NCI-H1105 (cell line): ENCODE data around the gene IGF1R.

Experiments used
- DNase-seq: peaks from one replicate; lab custom pipeline; 2025; lab: John Stamatoyannopoulos, UW

IGF1R gene

DNA sequence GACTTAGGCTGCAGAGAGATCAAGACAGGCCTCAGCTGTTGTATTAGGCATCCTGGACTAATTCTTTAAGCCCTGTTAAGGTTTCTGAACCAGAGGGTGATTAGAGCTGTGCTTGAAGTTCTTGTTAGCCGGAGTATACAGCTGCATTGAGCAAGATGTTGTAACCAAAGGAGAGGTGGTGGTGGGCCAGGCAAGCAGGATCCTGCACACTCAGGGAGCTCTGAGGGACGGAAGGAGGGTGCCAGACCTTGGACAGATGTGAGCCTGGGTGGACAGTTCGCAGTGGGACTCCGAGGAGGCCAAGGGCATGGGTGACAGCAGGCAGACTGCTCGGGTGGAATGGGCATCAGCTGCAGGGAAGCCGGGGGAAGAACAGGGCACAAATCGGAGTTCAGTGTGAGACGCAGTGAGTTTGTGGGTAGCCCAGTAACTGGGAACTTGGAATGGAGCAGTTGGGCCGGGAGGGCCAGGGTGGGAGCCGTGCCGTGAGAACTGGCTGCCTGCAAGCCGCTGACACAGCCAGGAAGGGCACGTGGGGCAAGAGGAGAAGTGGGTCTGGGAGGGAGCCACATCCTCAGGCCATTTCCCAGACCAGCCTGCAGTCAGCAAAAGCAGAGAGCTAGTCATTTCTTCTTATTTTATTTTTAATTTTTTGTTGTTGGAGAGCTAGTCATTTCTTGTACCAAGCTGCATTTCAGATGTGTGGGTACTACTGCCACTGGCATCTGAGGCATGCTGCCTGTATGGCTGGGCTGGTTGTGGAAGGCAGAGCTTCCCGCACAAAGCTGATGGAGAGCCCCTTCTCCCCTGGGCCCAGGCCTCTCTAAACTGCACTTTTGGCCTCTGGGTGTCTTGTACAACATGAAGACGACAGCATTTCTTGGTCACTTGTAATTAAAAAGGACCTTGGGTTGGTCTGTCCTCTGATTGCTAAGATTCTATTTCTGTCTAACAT lies 298.2 kb downstream of the IGF1R start:
- no peak for DNase-seq

DNA sequence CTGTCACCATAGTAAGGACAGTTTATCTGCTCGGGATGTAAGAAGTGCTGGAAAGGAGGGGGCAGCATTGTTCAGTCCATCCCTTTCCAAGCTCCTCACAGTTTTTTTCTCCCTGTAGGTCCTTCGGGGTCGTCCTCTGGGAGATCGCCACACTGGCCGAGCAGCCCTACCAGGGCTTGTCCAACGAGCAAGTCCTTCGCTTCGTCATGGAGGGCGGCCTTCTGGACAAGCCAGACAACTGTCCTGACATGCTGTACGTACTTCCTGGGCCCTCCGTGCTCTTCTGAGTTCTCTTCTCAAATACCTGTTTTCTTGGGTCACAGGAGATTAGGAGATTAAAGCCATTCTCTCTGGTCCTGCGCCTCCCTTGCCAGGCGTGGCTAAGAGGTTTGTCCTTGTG lies 300.1 kb downstream of the IGF1R start:
- no peak for DNase-seq

DNA sequence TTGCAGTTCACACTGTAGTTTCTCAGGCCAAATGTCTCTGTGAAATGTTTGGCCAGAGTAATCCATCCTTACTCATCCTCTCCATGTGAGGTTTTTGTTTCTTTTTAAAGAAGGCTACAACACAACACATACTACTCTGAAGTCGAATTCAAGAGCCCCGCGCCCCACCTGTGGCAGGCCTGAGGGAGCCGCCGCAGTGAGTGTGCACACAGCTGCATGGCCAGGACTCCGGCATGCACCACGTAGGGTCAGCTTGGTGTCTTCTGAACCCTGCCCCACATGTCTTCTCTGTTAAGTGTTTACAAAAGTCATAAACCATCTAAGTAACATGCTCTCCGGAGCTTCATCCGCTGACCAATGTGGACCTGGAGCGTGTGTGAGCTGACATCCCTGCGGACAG lies 300.6 kb downstream of the IGF1R start:
- DNase-seq, result no peak

DNA sequence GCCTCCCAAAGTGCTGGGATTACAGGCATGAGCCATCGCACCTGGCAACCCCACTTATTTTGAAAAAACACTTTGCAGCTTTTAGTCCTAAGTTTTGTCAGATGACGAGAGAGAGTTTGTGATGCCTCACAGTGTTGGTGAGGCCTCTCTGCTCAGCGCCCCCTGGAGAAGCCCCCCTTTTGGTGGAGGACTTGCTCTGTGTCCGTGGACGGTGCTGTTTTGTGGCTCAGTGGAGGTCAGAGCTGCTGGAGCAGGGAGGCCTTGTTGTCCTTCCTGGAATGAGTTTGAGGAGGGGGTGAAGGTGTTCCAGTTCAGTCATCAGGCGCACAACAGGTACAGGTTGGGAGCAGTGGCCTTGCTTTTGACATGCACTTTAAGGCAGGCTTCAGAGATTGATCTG lies 301.3 kb downstream of the IGF1R start:
- no peak for DNase-seq

DNA sequence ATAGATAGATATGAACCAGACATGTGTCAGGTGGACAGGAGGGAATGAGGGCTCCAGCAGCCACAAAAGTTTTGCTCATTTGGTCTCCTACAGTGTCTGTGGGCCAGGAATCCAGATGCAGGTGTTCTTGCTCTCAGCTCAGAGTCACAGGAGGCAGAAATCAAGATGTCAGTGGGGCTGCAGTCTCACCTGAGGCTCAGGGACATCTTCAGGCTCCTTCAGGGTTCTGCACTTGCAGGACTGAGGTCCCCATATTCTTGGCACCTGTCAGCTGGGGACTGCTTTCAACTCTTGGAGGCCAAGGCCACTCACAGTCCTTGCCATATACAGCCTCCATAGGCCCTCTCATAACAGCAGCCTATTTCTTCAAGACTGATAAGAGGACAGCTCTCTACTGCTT lies 301.9 kb downstream of the IGF1R start:
- DNase-seq, result no peak

DNA sequence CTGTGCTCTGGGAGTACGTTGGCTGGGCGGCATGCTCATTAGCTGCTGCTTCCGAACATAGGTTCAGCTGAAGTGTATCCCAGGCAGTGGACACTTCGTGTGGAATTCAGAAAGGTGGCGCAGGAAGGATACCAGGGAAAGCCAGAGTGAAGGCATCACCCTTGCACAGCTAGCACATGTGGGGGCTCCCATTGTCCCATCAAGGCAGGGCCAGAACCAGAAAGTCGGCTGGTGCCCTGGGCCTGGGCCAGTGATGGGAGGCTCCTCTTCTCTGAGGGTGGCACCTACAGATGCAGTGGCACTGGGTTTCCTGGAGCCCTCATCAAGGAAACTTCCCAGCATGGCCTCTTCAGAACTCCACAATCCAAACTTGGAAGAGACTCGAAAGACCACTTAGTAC lies 302.7 kb downstream of the IGF1R start:
- no peak for DNase-seq

DNA sequence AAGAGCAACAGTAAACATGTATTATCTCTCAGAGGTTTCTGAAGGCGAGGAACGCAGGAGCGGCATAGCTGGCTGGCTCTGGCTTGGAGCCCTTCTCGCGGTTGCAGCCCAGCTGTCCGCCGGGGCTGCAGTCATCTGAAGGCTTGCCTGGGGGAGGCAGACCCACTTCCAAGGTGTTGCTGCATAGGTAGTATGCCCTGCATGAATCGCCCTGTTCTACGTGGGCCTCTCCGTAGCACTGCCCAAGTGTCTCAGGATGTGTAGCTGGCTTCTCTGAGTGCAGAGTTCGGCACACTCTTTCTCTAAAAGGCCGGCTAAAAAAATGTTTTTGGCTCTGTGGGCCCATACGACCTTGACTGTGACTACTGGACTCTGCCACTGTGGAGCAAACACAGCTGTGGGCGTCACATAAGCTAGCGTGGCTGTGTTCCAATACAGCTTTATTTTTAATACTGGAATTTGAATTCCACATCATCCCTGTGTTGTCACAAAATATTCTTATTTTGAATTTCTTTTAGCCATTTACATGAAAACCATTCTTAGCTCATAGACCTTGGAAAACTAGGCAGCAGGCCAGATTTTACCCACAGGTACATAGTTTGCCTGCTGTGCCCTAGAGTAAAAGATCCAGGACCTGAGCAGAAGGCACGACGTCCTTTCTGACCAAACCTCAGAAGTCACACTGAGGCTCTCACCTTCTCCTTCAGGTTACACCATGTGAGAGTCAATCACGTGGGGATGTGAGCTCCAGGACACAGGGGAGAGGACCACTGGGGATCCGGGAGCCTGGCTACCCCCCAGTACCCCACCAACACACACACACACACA lies 303.4 kb downstream of the IGF1R start:
- no peak for DNase-seq

DNA sequence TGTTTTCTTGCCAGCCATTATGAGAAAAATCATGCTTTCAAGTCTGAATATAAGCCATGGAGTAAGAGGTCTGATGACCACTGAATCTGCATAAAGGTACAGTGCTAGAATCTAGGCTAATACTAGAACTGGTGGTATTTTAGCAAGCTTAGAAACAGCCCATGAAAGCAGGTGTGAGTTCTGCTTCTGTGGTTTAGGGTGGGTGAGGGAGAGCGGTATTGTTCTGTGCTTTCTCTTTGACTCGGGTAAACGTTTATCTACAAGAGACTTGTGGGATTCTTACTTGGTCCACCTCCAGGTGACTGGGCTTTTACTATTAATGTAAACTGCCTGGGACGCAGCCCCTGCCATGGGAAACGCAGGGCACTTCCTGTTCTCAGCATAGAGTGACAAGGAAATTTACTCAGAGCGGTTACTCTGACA lies 304.1 kb downstream of the IGF1R start:
- DNase-seq, result no peak

DNA sequence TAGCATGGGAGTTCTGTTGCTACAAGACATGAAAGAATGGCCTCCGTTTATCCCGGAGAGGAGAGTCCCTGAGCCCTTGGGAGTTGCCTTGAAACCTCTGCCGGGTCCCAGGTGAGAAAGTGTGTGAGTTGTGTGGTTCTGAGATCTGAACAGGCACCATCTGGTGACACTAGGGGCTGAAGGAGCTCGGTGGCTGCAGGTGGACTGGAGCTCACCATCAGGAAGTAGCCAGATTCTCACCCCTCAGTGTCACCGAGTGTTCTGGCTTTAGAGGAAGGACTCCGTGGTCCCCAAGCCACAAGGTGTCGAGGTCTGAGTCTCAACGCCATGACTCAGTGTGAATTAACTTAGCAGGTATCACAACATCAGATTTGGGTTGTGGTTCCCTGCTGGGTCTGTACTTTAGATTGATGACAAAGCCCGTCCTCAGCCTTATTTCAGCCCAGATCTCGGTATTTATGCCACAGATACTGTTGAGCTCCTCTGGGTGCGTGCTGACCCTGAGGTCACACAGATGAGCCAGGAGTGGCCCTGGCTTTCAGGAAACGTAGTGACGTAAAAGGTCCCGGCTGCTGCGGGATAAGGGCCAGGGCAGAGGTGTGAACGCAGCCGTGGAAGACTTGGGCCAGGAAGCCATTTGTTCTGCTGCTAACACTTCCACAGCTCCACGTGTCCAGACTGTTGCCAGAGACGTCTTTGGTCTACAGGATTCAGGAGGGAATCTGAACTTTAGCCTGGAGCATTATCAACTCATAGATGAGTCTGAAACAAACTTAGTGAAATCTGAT lies 304.9 kb downstream of the IGF1R start:
- DNase-seq, result no peak

DNA sequence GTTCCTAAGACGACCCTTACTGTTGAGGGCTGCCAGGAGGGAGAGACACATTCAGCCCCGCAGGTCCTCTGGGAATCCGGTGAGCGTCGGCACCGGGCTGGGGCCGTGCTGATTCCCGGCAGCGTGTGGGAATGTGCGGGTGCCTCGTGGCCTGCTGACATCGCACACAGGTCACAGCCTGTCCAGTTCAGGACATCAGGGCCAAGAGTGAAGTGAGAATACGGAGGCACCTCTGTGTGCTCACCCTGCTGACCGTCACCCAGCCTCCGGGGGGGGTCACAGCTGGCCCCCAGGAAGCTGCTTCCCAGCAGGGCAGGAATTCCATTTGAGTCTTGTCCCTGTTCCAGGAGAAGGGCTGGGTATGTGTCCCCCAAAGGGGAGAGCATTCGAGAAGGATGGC lies 305.6 kb downstream of the IGF1R start:
- no peak for DNase-seq

DNA sequence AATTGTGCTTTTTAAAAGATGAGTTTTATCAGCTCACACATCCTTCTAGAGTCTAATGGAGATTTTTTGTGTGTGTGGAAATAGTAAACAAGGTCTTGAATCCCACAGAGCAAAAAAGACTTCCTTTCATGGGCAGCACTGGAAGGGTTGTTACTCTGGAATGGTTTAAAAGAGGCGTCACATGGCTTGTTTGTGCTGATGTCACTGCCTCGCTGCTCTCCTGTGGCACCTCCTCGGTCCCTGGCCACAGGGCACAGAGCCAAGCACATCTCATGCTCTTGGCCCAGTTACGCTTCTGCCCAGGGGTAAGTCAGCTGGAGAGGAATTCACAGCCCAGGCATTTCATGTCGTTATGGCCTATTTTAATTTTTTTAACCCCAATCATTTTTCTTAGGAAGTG lies 306.1 kb downstream of the IGF1R start:
- peak; percentile 56 for DNase-seq

DNA sequence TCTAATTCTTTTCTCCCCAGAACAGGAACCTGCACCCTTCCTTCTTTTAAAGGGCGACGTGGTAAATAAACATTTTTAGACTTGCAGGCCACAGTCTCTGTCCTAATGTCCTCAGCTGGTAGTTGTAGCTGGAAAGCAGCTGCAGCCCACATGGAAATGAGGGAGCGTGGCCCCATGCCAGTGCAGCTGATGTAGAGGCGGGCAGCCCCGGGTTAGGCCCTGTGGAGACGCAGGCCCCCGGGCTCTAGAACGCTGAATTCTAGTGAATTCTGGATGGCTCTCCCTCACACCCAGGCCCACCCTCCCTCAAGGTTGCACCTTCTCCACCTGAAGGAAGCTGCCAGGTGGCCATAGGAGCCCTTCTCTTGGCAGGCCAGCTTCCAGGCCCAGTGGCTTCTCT lies 307.0 kb downstream of the IGF1R start:
- no peak for DNase-seq

DNA sequence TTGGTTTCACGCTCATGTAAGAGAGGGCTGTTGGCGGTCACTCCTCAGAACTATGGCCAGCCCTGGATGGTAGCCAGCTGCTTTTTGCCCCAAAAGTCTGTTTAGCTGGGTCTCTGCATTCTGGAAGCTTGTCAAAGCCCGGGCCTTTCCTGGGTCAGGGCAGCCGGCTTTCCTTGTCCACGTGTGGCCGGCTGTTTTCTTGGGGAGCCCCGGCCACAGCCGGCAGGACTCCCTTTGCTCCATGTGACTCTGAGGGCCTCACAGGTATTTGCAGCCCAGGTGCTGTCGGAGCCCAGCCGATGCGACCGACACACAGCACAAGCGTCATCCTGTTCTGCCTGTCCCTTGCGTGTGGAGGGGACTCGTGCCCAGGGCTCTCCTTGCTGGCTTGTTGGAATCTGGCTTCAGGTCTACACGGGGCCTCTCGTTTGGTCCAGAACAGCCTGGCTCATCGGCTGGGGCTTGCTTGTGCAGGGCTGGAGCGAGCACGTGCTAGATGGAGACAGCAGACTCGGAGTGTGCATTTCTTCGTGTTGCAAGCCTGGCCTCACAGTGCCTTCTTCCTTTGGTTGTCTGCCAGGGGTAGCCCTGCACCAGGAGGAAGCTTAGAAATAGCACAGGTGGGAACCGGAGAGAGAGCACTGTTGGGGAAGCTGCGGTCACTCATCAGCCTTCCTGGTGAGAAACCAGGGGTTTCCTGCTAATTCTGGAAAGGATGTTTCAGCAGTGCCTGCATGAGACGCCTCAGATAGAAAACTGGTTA lies 307.8 kb downstream of the IGF1R start:
- DNase-seq, result no peak

DNA sequence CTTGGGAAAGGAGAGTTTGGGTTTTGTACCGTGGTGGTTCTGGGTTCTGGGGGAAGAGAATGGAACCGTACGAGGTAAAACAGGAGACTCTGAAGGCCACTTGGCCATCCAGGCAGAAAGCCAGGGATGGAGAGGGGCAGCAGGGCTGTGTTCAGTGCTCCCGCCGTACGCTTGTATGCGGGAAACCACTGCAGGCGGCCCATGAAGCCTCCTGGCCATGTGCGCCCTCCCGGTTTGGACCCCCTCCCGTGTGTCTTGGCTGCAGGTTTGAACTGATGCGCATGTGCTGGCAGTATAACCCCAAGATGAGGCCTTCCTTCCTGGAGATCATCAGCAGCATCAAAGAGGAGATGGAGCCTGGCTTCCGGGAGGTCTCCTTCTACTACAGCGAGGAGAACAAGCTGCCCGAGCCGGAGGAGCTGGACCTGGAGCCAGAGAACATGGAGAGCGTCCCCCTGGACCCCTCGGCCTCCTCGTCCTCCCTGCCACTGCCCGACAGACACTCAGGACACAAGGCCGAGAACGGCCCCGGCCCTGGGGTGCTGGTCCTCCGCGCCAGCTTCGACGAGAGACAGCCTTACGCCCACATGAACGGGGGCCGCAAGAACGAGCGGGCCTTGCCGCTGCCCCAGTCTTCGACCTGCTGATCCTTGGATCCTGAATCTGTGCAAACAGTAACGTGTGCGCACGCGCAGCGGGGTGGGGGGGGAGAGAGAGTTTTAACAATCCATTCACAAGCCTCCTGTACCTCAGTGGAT lies 308.6 kb downstream of the IGF1R start:
- DNase-seq, result no peak

DNA sequence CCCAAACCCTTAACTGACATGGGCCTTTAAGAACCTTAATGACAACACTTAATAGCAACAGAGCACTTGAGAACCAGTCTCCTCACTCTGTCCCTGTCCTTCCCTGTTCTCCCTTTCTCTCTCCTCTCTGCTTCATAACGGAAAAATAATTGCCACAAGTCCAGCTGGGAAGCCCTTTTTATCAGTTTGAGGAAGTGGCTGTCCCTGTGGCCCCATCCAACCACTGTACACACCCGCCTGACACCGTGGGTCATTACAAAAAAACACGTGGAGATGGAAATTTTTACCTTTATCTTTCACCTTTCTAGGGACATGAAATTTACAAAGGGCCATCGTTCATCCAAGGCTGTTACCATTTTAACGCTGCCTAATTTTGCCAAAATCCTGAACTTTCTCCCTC lies 309.3 kb downstream of the IGF1R start:
- DNase-seq, result no peak

DNA sequence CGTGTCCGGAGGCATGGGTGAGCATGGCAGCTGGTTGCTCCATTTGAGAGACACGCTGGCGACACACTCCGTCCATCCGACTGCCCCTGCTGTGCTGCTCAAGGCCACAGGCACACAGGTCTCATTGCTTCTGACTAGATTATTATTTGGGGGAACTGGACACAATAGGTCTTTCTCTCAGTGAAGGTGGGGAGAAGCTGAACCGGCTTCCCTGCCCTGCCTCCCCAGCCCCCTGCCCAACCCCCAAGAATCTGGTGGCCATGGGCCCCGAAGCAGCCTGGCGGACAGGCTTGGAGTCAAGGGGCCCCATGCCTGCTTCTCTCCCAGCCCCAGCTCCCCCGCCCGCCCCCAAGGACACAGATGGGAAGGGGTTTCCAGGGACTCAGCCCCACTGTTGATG lies 309.7 kb downstream of the IGF1R start:
- DNase-seq, result no peak

DNA sequence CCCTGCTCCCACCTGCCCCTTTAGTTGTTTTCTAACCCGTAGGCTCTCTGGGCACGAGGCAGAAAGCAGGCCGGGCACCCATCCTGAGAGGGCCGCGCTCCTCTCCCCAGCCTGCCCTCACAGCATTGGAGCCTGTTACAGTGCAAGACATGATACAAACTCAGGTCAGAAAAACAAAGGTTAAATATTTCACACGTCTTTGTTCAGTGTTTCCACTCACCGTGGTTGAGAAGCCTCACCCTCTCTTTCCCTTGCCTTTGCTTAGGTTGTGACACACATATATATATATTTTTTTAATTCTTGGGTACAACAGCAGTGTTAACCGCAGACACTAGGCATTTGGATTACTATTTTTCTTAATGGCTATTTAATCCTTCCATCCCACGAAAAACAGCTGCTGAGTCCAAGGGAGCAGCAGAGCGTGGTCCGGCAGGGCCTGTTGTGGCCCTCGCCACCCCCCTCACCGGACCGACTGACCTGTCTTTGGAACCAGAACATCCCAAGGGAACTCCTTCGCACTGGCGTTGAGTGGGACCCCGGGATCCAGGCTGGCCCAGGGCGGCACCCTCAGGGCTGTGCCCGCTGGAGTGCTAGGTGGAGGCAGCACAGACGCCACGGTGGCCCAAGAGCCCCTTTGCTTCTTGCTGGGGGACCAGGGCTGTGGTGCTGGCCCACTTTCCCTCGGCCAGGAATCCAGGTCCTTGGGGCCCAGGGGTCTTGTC lies 310.7 kb downstream of the IGF1R start:
- DNase-seq, result no peak

DNA sequence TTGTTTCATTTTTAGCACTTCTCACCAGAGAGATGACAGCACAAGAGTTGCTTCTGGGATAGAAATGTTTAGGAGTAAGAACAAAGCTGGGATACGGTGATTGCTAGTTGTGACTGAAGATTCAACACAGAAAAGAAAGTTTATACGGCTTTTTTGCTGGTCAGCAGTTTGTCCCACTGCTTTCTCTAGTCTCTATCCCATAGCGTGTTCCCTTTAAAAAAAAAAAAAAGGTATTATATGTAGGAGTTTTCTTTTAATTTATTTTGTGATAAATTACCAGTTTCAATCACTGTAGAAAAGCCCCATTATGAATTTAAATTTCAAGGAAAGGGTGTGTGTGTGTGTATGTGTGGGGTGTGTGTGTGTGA lies 311.3 kb downstream of the IGF1R start:
- DNase-seq, result no peak

DNA sequence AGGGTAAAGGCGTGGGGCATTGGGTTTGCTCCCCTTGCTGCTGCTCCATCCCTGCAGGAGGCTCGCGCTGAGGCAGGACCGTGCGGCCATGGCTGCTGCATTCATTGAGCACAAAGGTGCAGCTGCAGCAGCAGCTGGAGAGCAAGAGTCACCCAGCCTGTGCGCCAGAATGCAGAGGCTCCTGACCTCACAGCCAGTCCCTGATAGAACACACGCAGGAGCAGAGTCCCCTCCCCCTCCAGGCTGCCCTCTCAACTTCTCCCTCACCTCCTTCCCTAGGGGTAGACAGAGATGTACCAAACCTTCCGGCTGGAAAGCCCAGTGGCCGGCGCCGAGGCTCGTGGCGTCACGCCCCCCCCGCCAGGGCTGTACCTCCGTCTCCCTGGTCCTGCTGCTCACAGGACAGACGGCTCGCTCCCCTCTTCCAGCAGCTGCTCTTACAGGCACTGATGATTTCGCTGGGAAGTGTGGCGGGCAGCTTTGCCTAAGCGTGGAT lies 312.3 kb downstream of the IGF1R start:
- no peak for DNase-seq

DNA sequence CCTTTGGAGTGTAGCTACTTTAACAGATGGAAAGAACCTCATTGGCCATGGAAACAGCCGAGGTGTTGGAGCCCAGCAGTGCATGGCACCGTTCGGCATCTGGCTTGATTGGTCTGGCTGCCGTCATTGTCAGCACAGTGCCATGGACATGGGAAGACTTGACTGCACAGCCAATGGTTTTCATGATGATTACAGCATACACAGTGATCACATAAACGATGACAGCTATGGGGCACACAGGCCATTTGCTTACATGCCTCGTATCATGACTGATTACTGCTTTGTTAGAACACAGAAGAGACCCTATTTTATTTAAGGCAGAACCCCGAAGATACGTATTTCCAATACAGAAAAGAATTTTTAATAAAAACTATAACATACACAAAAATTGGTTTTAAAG lies 315.1 kb downstream of the IGF1R start:
- DNase-seq, result no peak
